Lower leg skin (tissue), 3 donors: ENCODE results near the gene ROBO1.

Experiments used
- POLR2A ChIP-seq, 2 donors: fragments of 450-650 bp; IDR thresholded peaks; one replicate each; pipeline ENCODE4 v1.6.1; 2016 to 2017; ENCODE audit warnings: antibody characterized with exemption in 2 of 2, mild to moderate bottlenecking in 1 of 2, moderate library complexity in 1 of 2
- TF ChIP-seq, protein P1 (sequence below), 3 donors: fragments of 450-650 bp; IDR thresholded peaks; one replicate each; pipeline ENCODE4 v1.5.1; 2016; ENCODE audit warnings: antibody characterized with exemption in 3 of 3, mild to moderate bottlenecking in 3 of 3, moderate library complexity in 2 of 3

DNA sequence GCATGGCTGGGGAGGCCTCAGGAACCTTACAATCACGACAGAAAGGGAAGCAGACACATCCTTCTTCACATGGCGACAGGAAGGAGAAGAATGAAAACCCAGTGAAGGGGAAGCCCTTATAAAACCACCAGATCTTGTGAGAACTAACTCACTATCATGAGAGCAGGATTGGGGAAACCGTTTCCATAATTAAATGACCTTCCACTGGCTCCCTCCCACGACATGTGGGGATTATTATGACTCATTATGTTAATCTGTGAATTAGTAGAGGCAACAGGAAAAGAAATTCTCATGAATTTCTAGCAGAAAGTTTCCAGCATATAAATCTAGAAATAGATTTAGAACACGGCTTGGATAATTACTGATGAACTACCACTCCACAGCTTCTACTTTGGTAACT lies 937.3 kb downstream of the ROBO1 start:
- TF ChIP-seq, protein P1, sequence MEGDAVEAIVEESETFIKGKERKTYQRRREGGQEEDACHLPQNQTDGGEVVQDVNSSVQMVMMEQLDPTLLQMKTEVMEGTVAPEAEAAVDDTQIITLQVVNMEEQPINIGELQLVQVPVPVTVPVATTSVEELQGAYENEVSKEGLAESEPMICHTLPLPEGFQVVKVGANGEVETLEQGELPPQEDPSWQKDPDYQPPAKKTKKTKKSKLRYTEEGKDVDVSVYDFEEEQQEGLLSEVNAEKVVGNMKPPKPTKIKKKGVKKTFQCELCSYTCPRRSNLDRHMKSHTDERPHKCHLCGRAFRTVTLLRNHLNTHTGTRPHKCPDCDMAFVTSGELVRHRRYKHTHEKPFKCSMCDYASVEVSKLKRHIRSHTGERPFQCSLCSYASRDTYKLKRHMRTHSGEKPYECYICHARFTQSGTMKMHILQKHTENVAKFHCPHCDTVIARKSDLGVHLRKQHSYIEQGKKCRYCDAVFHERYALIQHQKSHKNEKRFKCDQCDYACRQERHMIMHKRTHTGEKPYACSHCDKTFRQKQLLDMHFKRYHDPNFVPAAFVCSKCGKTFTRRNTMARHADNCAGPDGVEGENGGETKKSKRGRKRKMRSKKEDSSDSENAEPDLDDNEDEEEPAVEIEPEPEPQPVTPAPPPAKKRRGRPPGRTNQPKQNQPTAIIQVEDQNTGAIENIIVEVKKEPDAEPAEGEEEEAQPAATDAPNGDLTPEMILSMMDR (IDR thresholded peaks at IDR 0.05): no peak
- no peak for TF ChIP-seq POLR2A (IDR thresholded peaks at IDR 0.05)
